Stimulated activated CD8-positive, alpha-beta memory T cell treated with anti-CD3 and anti-CD28 coated beads, Interleukin-2, amount 100 ng/mL, for 1 hour (primary cell): ENCODE measurements around the gene ZFPL1.
A peak's percentile ranks its signal among the peaks of the same experiment; 100 is the strongest.

Experiments
- DNase-seq, 2 donors: peaks; one replicate each; pipeline ENCODE4 v3.0.0-alpha.2; 2020; ENCODE audit warnings: low read depth in 2 of 2

ZFPL1 gene

DNA sequence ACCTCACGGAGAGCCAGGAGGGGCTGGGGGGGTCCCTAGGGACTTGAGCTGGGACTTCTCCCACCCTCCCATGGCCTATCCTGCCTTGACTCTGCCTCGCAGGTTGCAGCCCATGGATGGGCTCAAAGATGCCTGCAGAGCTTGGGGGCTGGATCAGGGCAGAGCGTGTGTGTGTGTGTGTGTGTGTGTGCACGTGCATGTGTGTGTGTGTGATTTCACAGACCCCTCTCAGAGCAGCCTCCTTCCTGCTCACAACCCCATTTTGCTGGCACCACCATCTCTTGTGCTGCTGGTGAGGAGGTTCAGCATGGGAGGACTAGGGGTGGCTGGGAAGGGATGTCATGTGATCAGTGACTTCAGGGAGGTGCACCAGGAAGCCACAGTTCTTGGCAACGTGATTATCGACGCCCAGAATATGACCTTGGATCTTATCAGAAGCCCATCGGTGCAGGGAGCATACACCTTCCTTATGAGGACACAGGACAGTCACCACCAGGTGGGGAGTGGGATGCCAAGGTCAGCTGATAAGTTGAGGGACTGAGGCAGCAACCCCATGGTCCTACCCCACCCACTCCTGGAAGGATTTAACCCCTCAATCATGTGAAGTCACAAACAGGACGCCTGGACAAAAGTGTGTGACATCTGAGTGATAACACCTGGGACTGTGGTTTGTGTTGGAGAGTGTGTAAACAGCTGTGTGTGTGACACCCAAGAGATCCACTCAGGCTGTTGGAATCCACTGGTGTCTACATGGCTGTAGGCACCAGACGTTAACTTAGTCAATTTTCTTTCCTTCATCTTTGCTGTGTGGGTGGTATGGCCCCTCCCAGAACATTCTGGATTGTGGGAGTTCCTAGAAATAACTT lies 23.8 kb upstream of the ZFPL1 start:
- DNase-seq: no peak

DNA sequence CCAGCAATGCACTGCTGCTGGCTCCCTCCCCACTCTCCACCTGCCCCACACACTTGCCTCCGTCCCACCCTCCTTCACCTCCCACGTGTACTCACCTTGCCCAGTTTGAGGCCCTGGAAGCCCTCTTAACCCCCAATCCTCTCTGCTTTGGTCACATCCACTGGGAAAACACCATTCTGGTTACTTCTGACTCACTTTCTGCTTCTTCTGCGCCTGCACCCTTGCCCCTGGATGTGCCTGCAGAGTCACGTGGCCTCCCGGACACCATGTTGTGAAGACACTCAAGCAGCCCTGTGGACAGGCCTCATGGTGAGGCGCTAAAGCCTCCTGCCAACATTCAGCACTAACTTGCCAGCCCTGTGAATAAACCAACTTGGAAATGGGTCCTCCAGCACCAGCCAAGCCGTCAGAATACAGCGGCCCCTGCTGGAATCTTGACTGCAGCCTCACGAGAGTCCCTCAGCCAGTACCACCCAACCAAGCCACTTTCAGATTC lies 23.1 kb upstream of the ZFPL1 start:
- no peak for DNase-seq

DNA sequence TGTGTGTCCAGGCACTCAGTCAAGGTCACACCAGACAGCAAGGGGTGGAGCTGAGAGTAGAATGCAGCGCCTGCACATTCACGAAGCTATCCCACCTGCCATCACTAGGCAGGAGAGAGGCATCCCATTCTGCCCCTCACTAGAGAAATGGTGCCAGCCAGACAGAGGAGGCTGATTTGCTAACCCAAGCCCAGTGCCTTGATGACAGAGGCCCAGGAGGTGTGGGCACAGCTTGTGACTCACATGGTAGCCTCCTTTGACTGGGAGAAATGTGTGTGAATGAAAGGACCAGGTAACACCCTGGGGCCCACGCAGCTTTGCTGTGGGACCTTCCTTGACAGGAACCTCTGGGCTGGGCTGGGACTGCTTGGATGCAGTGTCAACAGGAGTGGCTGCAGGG lies 20.5 kb upstream of the ZFPL1 start:
- no peak for DNase-seq

DNA sequence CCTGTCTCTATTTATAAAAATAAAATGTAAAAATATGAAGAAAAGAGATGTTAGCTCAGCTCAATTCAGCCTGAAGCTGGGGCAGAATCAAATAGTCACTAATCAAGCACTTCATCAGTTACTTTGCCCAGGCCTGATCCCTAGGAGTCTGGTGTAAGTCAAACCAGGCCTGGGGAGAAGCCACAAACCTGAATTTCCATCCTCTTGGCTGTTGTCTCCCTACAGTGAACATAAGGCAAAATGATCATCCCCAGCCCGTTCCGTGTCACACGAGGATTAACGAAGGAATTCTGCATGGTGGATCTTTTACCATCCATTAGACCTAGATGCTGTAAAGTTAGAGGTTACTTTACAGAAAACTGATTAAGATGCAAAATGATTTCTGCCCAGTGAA lies 19.2 kb upstream of the ZFPL1 start:
- DNase-seq: no peak

DNA sequence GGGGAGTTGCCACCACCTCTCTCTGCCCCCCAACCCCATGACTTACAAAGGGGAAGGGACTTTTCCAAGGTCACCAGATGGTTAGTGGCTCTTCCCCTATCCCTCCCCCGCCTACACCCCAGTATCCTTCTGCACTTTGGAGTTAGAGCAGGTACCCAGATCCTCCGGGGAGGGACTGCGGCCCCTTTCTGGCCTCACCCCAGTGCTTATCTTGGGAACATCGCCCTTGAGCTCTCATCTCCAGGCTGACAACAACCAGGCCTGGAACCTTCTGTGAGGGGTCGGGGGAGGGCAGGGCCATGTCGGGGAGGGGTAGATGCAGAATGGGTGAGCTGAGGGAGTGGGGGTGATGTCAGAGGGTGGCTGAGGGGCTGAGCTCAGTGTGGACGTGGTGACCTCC lies 18.2 kb upstream of the ZFPL1 start:
- DNase-seq: no peak

DNA sequence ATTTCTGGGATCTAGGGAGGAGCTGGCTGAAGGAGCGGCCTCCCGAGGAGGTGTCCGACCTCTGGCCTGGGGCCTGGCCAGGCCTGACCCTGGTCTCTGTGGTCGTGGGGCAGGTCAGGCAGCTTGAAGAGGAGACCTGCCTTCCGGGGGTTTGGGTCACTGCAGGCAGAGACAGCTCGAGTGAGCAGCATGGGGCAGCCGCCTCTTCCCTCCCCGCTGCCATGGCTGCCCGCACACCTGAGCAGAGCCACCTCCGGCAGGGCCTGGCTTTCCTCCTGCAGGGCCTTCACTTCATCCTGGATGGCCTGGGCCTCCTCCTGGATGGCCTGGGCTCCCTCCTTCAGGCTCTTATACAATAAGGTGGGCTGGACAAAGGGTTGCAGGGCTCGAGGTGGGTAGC lies 17.7 kb upstream of the ZFPL1 start:
- no peak for DNase-seq

DNA sequence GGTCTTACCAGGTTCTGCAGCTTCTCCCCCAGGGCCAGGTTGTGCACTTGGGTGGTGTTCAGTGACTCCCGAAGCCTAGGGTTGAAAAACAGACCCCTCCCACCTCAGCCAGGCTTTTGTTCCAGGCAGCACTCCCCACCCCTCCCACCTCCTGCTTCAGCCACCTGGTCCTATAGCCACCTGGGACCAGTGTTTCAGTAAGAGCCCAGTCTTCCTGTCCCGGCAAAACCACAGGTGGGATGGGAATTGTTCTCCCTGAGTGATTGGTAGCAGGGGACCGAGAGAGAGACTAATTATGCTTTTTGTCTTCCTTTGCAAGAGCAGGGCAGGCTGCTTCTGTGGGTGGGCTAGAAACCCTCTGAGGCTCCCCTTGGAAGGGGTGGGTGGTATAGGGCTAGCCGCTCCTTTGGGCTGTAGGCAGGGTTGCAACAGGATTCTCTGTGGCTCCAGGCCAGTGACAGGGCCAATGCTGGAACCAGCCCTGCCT lies 17.2 kb upstream of the ZFPL1 start:
- DNase-seq: no peak

DNA sequence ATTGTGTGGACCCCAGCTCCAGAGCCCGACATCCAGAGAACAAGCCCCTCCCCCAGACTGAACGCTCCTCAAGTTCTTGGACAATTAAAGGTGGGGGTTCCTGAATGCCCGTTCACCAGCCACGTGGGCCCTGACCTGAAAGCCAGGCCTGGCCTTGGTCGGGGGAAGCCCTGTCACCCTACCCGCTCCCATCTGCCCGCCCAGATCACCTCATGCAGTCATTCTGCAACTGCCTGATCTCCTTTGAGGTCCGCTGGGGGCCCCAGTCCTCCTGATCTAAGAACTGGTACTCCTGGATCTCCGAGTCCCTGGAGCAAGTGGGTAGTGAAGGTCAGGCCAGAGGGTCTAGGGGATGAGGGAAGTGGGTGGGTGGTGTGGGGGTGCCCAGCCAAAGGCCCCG lies 16.6 kb upstream of the ZFPL1 start:
- no peak for DNase-seq

DNA sequence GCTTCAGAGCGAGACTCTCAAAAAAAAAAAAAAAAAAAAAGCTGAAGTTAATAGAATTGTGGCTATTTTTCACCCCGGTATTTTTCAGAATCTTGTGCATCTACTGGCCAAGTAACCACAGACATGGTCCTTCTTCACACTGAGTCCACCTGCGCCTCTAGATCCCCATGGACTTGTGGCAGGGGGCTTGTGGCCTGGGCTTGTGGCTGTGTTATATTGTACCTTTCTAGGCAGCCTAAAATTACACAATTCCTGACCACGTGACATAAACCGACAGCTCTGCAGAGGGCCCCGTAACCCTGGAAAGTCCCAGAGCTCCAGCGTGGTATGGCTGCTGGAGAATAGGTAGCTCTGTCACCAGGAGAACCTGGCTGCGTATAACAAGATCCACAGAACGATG lies 14.8 kb upstream of the ZFPL1 start:
- DNase-seq: no peak

DNA sequence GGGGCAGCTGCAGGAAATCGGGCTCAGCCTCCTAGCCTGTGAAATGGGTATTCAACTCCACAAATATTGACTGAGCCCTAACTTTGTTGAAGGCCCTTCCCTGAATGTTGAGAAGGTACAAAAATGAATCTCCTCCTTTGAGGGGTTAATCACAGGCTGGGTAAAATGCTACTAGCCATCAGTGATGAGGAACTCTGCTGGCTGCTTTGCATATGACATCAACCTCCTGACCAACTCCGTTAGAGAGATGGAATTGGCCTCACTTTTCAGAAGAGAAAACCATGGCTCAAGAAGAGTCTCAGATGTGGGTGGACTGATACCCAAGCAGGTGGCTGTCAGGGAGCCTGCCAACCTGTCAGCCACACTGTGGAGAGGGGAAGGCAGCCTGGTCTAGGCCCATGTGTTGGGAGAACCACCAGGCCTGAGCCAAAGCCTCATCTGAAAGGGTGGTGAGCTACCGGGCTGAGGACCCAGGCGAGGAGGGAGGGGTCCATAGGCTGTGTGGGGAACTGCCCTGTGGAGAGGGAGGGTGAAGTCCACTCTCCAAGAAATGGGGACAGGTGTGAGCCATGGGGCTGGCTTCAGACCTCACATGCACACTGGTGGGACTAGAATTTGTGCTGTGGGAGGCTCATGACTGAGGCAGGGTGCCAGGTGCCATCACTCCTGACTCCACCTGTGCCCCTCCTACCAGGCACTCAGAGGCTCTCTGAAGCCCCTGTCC lies 12.0 kb upstream of the ZFPL1 start:
- no peak for DNase-seq

DNA sequence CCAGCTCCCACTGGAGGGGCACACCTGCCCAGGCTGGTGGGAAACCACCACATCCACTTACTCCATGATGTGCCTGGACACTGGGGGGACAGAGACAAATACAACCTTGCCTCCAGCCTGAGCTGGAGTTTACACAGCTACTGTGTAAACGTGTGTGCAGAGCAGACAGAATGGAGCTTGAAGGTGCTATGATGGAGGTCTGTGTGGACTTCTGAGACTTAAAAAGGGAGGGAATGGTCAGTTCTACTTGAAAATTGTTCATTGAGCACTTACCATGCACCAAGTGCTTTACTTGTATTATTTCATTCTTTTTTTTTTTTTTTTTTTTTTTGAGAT lies 11.4 kb upstream of the ZFPL1 start:
- no peak for DNase-seq

DNA sequence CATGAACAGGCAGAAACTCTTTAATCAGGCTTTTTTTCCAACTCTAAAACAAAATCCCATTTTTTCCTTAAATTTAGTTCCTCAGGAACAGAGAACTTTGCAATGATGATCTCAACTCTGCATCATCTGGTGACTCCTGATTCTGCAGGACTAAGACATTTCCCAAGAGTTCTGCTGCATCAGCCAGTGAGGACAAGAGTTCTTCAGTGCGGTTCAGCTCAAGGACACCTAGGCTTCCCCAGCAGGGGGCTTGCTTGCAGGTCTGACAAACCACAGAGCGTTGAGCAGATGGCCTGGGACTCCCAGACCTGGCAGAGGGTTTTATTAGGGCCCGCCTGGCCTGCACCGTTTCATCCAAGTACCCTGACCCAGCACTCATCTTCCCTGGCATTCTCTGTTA lies 6.6 kb upstream of the ZFPL1 start:
- DNase-seq: no peak

DNA sequence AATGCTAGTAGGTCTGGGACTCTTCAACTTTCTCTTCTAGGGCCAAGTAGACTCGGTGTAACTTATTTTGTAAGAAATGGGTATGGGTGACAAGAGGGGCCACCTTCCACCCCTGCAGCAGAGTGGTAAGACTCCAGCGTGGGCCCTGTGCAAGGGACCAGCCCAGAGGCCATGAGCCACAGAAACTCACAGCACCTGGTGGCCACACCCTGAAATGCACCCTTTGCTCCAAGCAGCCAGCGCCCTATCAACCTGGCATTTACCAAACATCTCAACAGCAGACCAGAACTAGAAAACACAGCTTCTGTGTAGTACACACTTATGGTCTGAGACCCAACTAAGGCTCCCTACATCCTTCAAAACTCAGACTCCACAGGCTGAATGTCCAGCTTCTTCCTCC lies 5.9 kb upstream of the ZFPL1 start:
- peak; percentile 32 to 57 for DNase-seq

DNA sequence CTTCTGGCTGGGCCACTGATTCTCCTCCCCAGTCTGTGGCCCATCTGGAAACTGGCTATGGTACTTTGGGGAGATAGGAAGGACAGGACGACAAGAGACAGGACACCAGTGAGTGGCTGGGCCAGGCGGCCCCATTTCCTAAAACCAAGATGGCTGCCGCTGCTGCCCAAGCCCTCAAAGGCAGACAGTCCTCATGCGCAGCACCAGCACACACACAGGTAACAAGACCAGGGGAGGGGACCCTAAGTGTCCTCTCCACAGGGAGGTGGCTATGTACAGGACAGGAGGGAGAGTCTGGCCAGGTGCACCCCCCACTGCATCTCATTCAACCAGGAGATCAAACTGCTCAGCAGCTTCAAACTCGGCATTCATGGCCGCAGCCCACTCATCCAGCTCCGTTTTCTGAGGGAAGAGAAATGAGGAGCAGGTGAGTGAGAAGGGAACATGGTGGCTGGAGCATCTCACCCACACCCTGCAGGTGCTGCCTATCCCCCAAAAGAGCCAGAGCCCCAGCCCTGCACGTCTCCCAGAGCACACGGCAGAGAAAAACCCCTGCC lies 5.2 kb upstream of the ZFPL1 start:
- no peak for DNase-seq

DNA sequence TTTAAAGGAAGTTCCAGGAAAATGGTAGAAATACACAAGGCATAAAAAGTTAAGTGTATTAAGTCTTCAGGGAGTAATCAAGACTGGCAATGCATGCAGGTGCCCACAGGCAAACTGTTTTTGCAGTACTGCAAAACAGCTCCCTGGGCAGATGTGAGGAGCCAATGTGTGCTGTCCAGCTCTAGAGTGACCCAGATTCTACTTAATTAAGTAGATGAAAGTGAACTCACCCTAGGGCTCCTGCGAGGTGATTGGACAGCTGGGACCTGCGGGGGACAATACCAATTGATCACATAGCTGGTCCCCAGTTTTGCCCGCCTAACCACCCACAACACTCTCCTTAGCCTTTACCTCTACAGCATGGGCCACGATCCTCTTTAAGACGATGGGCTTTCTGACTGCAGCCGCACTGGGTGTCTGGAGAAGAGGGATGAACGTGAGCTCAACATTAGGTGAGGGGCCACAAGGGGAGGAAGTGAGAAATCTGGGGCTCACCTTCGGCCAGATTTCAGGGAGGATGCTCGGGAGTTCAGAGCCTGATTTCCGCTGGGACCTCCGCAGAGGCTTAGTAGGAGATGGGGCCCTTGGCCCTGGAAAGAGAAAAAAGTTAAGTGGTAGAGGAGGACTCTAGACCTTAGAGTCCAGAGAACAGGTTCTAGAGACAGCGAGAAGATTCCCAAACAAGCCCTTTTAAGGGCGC lies 738 bp upstream of the ZFPL1 start:
- DNase-seq: no peak

DNA sequence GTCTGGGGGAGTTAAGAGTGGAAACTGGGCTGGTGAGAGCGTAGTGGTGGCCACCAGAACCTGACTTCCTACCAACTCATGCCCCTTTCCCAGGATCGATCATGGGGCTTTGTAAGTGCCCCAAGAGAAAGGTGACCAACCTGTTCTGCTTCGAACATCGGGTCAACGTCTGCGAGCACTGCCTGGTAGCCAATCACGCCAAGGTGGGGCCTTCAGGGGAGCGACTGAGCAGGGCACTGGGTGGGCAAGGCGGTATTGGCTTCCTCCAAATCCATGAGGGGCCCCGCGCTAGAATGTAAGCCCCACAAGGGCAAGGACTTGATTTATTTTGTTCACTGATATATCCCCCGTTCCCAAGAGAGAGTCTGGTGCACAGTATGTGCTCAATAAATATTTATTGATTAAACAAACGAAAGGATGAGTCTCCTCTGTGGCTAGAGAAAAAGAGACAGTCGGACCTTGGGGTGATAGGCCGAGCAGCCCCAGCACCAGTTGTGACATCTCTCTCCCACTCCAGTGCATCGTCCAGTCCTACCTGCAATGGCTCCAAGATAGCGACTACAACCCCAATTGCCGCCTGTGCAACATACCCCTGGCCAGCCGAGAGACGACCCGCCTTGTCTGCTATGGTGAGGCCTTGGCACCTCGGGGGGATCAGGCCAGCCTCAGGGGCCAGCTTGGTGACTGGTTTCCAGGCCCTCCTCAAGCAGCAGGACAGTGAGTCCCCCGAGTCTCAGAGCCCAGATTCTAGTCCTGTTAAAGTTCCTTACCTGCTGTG lies 765 bp downstream of the ZFPL1 start:
- no peak for DNase-seq

DNA sequence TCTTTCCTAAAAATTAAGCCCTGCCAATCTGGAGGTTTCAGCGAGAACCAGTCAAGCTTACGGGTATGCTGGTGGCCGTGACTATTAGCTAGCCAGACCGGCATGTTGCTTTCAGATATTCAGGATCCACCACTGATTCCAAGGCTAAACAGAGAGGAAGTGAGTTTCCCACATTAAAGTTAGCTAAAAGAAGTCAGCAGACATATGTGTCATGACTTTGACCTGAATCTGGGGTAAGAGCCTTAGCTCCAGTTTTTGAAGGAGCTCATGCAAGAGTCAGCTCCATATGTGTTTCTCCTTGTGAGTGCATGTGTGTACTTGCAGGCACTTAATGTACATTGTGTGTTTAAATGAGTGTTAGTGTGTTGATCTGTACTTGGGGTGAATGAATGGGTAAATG lies 1.4 kb downstream of the ZFPL1 start:
- DNase-seq: no peak

DNA sequence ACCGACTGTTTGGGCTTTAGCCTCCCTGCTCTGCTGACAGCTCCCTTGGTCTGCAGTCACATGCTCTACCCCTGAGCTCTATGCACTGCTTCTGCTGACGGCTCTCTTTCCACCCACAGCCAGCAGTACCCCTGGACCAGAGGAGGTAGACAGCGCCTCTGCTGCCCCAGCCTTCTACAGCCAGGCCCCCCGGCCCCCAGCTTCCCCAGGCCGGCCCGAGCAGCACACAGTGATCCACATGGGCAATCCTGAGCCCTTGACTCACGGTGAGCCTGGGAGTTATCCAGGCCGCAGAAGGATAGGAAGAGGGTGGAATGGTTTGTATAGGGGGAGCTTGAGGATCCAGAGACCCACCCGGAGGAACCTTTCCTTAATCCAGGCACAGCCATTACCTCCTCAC lies 2.8 kb downstream of the ZFPL1 start:
- DNase-seq: no peak

DNA sequence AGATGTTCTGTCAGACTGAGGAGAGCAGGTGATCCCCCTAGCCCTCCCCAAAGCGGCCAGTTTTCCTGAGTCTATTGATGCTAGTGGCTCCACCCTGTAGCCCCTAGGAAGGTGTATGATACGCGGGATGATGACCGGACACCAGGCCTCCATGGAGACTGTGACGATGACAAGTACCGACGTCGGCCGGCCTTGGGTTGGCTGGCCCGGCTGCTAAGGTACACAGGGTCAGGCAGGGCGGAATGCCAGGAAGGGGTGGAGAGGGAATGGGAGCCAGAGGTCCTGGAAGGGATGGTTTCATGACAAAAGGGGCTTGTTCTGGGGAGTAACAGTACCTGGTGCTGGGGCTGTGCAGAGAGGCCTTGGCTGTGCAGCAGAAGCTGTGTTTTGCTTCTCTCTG lies 3.2 kb downstream of the ZFPL1 start:
- DNase-seq: no peak

DNA sequence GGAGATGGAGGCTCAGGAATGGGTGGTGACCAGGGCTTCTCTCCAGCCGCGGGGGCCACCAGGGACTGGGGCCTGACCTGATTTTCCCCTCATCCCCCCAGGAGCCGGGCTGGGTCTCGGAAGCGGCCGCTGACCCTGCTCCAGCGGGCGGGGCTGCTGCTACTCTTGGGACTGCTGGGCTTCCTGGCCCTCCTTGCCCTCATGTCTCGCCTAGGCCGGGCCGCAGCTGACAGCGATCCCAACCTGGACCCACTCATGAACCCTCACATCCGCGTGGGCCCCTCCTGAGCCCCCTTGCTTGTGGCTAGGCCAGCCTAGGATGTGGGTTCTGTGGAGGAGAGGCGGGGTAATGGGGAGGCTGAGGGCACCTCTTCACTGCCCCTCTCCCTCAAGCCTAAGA lies 3.8 kb downstream of the ZFPL1 start:
- no peak for DNase-seq

DNA sequence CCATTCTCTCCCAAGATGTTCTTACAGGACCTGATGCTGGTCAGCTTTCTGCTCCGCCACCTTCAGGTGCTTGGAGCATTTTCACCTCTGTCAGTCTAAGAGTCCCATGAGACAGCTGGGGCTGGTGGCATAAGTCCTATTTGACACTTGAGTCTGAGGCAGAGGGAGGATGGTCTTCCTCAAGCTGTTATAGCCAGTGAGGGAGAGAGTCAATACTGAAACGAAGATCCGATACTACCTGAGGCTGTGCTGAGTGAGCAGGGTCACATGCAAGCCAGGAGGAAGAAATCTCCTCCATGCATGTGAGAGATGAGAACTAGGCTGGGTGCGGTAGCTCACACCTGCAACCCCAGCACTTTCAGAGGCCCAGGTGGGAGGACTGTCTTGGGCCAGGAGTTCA lies 5.6 kb downstream of the ZFPL1 start:
- DNase-seq: no peak

DNA sequence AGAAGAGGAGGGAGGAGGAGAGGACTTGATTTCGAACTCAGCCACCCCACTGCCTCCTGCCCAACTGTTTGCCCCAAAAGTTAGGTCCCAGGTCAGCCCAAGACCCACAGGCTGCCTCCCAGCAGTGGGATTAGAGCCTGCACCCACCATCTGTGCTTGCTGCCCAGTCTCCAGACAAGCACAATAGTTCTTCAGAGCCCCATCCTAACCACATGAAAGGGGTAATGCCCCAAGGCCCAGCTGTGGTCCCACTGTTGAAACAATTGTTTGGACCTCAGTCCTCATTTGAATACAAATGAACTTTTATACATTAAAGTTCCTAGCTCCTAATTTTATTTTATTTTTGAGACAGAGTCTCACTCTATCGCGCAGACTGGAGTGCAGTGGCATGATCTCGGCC lies 6.6 kb downstream of the ZFPL1 start:
- no peak for DNase-seq
